GM19351 (cell line): ENCODE measurements around the gene MFSD6L.
"Not testable (repeated sequence)": the region's sequence is repeated elsewhere in the genome, so short reads cannot be mapped to it uniquely, and the experiment has no call there.

Source experiments
- ATAC-seq: cut with Tn5 transposase; IDR thresholded peaks from one replicate; pipeline ENCODE4 v1.9.1; 2021; ENCODE audit warnings: mild to moderate bottlenecking, moderate library complexity; ENCODE audit not compliant: unreplicated experiment

MFSD6L gene

DNA sequence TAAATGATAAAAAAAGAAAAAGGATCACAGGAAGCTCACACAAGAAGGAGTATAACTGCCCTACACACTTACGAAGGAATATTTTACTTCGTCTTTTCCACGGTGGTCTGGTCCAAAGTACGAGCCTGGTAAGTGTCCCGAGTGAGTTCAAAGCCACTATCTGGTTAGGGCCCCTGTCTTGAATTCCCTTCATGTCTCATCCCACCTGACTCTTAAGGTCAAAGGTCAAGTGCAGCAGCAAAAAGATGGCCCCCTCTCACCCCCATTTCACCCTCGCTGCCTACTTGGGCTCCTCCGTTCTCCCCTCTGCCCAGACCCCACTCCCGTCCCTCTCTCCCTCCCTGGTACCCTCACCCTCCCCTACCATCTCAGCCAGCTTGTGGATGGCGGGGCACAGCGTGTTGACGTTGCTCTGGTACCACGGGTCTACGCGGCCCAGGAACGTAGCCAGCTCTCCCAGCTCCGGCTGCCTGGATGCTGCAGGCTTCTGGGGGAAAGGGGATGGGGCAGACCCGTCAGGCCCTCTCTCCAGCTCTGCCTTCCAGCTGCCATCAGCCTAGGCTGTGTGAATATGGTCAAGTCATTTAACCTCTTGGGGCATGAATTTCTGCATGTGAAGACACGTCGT is 27.8 kb upstream of the MFSD6L start:
- no peak for ATAC-seq

DNA sequence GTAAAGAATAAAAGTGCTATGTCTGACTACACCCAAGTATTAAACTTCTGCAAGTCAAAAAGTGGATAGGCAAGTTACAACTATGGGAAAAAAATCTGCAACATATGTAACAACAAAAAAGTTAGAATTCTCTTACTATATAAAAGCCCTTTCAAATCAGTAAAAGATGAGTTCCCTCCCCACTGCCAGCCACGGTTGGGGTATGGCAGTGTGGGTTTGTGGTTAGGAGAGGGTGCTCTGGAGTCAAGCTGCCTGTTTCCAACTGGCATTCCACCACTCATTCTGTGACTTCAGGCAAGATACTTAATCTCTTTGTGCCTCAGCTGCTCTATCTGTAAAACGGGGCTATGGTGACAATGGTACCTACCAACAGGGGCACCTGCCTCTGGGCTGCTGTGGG is 26.6 kb upstream of the MFSD6L start:
- ATAC-seq = no peak

DNA sequence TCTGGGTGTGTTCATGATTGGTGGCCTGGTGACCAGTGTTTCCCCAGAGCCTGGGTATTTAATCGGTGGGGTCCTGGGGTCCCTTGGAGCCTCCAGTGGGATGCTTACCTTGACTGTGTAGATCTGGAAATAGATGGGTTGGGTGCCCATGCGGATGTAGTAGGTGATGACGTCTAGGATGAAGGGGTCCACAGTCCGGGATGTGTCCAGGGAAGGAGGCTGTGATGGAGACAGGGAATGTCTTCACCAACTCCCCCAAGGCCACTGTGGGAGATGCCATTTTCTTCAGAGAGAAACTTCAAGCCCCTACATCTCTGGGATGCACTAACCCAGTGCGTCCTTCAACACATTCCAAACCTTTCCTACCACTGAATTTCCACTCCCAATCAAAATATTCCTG is 24.1 kb upstream of the MFSD6L start:
- ATAC-seq = no peak

DNA sequence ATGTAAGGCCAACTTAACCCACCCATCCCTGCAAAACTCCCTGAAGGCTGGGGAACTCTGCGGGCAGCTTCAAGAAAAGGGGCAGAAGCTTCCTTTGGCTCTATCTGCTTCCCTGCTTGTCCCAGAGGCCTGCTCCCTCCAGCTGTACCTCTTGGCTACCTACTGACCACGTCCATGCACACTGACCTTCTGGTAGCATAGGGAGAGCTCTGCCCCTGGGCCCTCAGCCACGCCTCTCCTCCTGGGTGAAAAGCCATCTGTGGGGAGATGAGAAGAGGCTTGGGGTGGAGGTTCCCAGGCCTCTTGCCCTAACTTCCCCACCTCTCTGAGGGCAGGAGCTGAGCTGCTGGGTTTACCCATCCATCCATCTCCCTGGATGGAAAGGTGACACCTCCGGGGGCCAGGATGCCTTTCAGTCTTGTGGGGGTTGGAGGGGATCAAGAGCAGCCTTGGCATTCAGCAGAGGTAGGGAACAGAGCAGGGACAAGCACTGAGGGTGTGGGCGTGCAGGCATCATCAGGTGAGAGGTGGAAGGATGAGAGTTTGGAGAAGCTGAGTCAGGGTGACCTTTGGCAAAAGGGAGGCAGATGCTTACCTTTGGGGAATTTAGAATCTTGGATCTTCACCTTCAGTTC is 23.4 kb upstream of the MFSD6L start:
- no peak for ATAC-seq

DNA sequence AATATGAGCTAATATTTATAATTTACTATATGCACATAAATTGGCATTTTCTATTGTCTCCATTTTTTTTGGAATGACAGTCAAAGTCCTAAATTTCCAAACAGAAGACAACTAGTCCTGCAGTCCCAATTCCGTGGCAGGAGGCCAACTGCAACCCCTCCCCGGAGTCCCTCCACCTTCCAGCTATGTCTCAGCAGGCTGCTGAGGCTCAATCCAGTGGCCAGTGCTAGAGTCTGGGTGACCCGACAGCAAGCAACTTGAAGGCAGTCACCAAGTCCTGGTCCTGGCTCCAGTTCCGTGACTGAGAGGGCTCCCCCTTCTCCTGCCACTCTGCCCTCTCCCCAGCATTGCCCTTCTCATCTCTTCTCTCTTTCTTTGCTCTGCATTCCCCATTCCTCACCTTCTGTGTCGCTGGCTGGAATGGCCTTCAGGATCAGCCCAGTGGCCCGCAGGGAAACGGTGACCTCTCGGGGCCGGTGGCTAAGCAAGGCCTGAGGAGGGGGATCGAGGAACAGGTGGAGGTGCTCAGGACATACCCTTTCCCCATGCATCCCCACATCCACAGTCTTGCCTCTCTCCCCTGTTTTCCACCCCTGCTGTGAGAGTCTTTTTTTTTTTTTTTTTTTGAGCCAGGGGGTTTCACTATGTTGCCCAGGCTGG is 22.4 kb upstream of the MFSD6L start:
- no peak for ATAC-seq

DNA sequence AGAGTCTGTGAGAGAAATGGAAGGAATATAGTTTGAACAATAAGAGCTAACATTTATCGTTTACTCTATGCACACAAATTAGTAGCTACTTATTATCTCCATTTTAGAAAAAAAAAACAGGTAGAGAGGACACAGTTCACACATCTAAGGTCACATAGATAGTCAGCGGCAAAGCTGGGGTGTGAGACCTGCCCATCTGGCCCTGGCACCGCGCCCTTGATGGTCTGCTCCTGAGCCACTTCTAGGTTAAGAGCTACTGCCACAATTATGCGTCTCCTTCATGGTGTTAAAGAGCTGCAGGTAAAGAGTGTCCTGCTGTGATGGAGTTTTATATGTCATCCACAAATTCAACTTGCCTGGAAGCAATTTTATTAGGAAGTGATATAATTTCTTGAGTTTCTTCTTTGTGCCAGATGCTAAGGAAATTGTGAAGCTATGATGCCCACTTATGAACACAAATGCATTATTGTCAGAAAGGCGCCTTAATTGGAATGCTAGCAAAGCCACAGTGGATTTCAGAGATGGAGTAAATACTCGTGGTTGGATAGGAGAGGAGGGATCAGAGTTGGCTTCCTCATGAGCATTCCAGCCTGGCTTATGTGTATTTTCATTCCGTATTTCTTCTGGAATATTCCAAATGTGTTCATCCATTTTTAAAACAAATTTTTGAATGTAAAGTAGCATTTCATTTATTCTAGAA is 21.3 kb upstream of the MFSD6L start:
- no peak for ATAC-seq

DNA sequence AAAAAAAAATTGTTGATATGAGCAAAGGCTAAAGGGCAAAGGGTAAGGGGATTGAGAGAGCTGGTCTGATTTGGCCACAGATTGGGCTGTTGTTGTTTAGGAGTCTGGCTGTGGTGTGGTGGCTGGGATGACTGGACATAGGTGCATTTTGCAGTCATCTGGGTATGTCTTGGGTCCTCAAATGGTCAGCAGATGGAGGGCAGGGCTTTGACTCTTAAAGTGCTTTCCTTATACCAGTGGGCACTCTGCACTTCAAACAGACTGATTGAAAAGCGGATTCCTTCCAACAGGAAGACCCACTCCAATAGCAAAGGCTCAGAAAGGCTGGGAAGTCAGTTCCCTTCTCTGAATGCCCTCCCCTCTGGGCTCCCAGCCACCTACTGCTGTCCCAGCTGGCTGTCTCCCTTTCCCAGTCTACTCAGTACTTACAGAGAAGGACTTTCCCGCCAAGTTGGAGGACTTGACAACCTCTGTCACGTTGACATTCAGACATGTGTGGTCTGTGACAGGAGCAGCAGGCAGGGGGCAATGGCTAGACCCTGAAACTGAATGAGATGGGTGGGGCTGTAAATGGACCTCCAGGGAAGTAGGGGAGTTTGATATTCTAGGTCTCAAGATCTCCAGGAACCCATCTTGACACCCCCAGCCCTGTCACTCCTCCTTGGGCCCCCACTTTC is 19.6 kb upstream of the MFSD6L start:
- ATAC-seq = no peak

DNA sequence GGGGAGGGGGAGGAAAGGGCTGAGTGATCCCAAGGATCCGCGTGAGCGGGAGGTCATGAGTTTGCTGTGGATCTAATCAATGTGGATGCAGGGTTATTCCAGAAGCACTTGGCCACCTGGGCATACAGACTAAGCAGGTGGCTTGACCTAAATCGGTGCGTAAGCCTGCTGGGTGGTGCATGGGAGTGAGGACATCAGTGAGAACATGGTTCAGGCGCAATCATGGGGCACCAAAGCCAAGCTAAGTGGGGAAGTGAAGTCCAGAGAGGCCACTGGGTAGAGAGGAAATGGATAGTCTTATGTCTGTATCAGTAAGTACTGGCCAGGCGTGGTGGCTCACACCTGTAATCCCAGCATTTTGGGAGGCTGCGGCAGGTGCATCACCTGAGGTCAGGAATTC is 18.9 kb upstream of the MFSD6L start:
- no peak for ATAC-seq

DNA sequence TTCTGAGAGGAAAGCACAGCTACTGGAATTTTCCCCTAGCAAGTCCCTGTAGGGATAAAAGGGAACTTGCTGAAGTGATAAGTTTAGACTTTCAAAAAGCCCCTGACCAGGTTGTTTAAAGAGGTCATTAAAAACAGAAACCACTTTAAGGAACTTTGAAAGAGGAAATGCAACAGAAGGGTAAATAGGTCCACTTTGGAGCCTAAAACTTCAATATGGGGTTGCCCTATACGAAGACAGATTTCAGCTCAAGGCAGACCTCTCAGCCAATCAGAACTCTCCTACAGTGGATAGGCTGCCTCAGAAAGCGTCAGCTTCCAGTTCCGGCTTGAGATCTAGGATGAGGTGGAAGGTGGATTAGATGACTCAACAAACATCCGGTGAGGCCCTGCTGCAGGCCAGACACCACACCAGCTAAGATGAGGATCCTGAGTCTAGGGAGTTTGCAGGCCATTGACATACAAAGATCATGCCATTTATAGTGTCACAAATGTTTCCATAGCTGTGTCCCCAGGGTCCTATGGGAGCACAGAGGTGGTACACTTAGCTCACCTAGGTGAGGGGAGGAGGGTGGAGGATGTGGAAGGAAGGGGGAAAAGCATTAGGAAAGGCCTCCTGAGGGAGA is 7.9 kb upstream of the MFSD6L start:
- peak; percentile 95 for ATAC-seq

DNA sequence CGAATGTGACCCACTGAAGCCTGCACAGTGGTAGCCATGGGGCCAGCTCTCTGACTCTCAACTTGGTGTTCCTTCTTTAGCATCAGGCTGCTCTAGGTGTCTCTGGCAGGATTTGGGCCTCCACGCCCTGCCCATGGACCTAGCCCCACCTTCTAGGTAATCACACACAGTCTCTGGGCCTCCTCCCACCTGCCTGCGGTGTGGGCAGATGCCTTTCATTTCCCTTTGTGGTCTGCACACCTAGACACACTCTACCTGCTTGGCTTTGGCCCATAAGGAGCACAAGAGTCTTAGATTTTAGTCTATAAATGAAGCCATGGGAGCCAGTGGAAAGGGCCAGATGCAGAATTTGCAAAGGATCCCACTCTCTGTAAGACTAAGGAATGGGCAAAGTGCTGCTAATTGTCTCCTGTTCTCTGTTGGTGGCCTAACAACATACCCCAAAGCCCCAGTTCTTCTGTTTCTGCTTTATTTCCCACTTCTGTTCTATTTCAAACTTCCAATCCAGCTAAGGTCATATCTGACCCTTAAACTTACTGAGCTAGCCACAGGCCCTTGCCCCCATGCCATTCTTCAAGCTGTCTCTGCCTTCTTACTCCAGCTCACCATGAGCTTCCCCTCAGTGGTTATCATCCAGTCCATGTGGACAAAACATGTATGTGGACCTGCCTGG is 7.2 kb upstream of the MFSD6L start:
- no peak for ATAC-seq

DNA sequence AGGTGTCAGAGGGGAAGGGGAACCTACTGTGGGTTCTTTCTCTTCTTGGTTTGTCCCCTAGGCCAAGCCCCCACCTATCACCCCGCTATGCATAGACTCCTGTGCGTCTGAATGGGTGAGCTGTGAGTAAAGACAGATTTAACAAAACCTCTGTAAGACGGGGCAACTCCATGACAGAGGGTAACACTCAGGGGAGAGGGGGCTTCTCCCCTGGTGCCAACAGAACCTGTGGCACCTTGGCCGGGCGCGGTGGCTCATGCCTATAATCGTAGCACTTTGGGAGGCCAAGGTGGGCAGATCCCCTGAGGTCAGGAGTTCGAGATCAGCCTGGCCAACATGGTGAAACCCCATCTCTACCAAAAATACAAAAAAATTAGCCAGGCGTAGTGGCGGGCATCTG is 6.2 kb upstream of the MFSD6L start:
- not testable (repeated sequence) for ATAC-seq

DNA sequence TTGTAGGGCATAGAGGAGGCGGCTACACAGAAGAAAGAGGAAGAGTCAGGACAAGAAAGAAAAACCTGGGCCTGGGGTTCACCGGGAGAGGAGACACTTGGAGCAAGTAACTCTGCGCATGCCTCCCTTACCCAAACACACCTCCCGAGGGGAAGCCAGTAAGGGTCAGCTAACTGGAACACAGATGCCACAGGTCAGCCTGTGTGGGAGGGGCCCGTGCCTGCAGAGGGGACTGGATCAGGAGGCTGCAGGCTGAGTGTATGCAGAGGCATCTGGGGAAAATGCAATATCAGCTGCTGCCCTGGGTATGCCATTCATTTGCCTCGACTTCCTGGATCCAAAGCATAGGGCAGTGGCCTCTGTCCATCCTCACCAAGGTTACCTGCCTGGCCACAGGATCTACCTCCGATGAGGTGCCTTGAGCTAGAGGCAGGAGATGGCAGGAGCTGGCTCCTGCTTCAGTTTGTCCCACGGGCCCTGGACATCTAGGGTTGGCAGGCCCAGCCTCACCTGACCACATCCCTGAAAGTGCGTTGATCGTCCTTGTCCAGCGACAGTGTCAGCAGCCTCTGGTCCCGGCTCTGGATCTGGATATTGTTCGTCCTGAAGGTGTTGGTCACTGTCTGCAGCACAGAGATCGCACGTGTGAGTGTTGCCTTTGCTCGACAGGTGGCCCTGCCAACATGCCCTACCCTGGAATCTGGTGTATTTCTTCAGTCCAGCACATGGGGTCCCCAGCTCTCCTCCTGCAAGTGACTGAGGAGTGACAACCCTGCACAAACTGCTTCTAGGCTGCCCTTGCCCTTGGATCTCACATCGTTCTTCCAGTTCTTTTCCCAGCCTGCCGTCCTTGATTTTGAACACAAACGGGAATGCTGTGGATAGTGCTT is 4.6 kb upstream of the MFSD6L start:
- no peak for ATAC-seq

DNA sequence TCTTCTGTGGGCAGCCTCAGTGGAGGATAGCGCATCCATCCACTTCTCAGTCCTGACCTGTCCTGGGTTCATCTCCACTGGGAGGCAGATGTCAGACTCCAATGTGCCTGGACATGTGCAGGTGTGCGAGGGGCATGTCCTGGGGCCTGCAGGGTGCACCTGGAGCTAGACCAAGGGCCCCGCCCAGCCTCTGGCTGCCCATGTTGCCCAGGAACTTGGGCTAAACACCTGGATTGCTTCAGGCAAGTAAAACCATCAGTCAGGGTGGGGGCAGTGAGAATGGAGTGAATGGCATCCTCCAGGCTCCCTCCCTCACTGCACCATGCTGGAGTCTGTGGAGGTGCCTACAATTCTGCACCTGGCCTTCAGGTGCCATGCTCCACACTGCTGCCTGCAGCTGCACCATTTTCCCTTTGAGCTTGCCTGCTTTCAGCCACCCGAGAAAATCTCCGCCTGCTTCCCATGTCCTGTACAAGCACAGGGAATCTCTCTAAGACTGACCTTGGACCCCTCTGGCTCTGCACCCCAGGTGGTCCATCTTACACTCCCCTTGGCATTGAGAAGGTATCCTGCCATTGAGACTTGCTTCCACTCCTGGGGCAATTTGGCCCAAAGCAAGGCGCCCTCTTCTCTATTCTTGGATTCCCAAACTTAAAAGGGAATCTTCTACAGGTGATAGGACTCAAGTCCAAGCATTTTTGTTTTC is 2.1 kb upstream of the MFSD6L start:
- no peak for ATAC-seq

DNA sequence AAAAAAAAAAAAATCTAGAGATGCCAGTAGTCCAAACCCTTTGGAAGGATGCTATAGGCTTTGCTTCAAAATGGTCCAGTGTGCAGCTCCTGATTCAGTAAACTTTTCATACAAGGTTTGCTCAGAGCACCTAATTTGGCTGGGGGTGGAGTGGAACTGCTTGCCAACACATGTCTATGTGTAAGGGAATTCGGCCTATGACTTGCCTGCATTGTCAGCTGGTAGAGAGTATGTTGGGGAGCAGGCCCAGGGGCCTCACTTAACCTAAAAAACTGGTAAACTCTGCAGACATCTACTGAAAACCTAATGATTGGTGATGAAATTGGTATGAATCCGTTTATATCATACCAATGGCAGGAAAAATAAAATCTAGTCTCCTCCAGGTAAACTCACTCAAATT is 1.5 kb upstream of the MFSD6L start:
- ATAC-seq = no peak

DNA sequence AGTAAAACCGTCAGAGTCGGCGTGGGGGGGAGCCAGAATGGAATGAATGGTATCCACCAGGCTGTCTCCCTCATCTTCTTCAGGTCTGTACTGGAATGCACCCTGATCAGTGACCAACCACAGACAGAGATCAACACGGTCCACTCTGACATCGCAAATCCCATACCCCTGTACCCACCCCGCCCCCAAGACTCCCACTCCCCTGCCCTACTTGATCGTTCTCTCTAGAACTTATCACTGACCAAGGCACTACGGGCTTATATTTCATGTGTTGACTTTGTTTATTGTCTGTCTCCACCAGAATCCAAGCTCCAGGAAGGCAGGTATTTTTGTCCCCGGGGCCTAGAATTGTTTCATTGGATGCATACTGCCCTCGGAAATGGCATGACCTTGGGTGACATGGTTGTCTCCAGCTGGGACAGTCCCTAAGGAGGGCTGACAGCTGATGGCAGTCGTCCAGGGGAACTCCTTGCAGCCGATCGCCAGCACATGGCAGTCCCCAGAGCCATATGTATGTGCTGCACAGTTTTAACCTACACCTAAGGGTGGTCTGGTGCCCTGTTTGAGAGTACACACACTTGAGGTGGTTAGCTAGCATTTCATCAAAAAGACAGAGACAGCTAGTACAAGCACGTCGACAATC is 526 bp upstream of the MFSD6L start:
- ATAC-seq = no peak

DNA sequence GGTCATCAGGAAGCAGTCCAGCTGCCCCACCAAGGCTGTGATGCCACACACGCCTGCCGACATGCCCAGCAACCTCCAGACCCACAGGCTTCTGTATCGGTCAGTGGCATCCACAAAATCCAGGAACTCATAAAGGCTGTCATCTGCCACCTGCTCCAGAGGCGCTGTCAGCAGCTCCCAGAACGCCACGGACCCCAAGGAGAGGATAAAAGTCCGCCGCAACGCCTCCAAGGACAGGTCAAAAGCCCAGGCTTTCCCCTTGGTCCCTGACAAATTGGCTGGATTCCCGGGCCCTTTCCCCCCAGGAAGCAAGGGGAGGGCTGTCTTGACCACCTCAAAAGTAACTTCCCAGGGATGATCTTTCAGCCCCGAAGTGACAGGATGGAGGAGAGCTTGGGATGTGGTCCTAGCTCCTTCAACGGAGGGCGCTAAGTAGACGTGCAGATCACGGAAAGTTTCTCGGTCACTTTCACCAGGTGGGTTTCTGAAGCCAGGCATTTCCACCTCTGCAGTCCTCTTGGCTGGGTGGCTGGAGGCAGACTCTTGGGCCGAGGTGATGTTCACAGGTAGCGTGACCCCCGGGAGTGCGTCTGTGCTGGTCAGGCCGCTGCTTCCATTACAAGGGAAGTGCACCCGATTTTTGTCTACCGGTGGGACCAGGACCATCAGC is 854 bp downstream of the MFSD6L start:
- no peak for ATAC-seq

DNA sequence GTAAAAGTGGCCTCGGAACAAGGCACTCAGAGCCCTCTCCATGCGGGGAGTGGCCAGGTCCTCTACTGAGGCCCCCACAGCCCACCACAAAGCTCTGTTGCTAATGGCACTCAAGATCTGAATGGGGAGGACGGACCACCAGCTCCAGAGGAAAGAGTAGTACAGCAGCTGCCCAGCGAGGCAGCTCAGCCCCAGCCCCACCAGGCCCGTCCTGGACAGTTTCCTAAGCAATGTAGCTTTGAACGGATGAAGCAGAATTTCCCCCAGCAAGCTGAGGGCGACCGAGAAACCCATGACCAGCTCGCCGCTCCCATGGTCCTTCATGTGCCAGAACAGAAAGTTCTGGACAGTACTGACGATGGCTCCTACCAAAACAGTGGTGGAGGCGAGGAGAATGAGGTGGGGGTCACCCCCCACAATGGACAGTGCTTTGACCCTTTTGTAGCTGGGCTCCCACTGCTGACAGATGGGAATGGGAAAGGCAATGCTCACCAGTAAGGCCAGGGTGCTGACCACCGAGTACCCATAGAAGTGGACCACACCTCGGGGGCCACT is 1.5 kb downstream of the MFSD6L start:
- ATAC-seq = no peak
